RWPE1 (cell line): ENCODE measurements around the gene RASEF.

ENCODE experiments used
- CTCF ChIA-PET: fragments of 350-600 bp; sonication (Branson Sonifier 250); formaldehyde crosslinking; extraction: SDS; loops from one replicate; lab custom pipeline; 2021; lab: Yijun Ruan, JAX
- POLR2A ChIA-PET: fragments of 400-600 bp; formaldehyde crosslinking; extraction: SDS; loops from one replicate; lab custom pipeline; 2020; ENCODE audit warnings: antibody characterized with exemption; ENCODE audit not compliant: low non-redundant PET; lab: Yijun Ruan, JAX
- DNase-seq: peaks from one replicate; pipeline ENCODE4 v3.0.0; 2012; ENCODE audit warnings: low spot score
- H3K27ac ChIP-seq: fragments of 450-650 bp; 2 replicates; pipeline ENCODE4 v1.5.1; 2017
- TF ChIP-seq, protein P1 (sequence below): fragments of 450-650 bp; conservative IDR thresholded peaks from 2 replicates; pipeline ENCODE4 v1.5.1; 2017; ENCODE audit warnings: low read depth, mild to moderate bottlenecking

Gene RASEF

DNA sequence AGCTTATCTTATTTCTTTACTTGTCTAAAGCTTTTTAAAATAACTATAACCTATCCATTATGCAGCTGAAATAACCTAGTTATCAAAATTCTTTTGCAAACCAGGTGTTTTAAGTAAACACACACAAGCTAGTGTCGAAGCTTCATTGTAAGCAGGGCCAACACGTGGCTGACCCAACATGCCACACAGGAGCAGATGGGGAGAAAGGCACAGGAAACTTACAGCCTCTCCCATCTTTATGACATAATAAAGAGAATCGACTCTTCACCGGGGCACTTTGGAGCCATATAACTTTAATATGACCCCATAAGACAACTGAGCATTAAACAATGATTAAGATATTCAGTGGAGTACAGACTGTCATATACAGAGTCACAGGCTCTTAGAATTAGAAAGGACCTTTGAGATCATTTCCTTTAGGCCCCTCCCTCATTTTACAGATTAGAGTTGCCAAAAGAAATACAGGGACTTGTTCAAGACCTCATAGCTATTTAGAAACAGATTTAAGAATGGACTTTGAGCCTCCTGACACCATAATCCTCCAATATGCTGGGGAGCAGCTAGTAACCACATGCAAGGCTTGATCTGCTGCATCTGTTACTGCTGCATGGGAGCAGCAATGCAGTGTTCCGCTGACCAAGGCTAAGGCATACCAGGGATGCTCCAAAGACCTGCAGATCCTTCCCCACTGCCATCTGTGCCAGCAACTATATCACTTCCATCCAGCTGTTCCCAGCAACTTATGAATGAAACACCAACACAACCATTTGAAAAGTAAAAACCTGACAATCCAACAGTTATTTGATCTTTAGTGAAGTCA is 75.4 kb downstream of the RASEF start:
- no peak overlapping the region for H3K27ac ChIP-seq
- TF ChIP-seq, protein P1, sequence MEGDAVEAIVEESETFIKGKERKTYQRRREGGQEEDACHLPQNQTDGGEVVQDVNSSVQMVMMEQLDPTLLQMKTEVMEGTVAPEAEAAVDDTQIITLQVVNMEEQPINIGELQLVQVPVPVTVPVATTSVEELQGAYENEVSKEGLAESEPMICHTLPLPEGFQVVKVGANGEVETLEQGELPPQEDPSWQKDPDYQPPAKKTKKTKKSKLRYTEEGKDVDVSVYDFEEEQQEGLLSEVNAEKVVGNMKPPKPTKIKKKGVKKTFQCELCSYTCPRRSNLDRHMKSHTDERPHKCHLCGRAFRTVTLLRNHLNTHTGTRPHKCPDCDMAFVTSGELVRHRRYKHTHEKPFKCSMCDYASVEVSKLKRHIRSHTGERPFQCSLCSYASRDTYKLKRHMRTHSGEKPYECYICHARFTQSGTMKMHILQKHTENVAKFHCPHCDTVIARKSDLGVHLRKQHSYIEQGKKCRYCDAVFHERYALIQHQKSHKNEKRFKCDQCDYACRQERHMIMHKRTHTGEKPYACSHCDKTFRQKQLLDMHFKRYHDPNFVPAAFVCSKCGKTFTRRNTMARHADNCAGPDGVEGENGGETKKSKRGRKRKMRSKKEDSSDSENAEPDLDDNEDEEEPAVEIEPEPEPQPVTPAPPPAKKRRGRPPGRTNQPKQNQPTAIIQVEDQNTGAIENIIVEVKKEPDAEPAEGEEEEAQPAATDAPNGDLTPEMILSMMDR, result no peak
- CTCF ChIA-PET, result interaction anchor here (0.6 kb wide), 2 partner anchors 12 to 14 kb away, joined by 3 to 6 read pairs; no protein-coding TSS in a partner anchor
- POLR2A ChIA-PET, result no interaction called here
- DNase-seq, result no peak

DNA sequence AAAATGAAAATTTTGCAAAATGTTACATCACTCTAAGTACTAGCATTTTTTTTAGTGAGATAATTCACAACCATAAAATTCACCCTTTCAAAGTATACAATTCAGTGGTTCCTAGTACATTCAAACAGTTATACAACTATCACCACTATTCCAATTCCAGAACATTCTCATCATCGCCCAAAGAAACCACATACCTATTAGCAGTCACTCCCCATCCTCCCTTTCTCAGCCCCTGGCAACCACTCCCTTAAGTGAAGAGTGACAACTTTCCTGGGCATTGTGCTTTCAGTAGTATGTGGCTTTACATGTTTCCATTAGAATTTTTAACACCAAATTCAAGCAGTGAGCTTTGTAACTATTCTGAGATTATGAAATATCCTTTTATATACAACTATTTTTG is 81.4 kb downstream of the RASEF start:
- CTCF ChIA-PET, result interaction anchor here (0.5 kb wide), 1 partner anchor 164 kb away, joined by 3 read pairs; no protein-coding TSS in a partner anchor
- POLR2A ChIA-PET, result no interaction called here
- TF ChIP-seq, protein P1, result no peak
- DNase-seq, result no peak
- no peak overlapping the region for H3K27ac ChIP-seq

DNA sequence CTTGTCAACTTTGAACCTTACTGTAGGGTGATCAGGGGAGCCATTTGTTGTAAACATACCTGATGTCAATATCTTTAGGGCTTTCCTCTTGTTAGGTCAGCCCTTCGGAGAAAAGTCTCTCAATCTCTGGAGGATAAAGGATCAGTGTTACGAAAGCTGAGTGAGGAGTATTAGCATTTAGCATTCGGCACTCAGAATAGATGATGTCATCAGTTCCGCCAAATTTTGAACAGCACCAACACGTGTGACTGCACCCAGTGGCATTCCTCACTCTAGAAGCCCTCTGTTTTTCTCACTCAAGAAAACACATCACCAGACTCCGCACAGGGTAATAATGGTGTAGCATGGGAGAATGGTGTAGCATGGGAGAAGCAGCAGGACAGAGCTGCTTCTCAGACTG is 87.8 kb downstream of the RASEF start:
- DNase-seq, result no peak
- ChIA-PET POLR2A (no interaction called here), CTCF (interaction anchor here (0.6 to 0.8 kb wide), 2 partner anchors 12 to 181 kb away, joined by 3 read pairs; no protein-coding TSS in a partner anchor)
- TF ChIP-seq, protein P1, result no peak
- H3K27ac ChIP-seq, result no peak overlapping the region

DNA sequence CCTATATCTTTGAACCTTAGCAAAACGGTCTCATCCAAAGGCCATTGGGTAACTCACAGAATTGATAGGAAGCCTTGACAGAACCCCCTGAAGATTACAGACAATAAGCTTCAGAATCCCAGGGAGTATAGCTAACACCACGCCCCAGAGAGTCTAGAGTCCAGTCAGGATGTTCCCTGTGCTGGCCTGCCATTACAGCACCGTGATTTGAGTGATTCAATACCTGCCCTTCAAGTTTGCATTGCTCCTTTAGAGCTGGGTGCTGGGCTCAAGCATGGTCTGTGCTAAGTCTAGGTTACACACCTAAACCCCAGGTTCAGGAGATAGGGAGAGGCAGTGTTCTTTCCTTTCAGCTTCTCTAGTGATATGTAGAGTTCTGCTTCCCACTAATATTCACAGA is 90.5 kb downstream of the RASEF start:
- H3K27ac ChIP-seq, result no peak overlapping the region
- TF ChIP-seq, protein P1, result no peak
- ChIA-PET CTCF (interaction anchor here (1.0 kb wide), 1 partner anchor 56 kb away, joined by 4 read pairs; no protein-coding TSS in a partner anchor), POLR2A (interaction anchor here (0.6 kb wide), 1 partner anchor 36 kb away, joined by 3 read pairs; no protein-coding TSS in a partner anchor)
- no peak for DNase-seq

DNA sequence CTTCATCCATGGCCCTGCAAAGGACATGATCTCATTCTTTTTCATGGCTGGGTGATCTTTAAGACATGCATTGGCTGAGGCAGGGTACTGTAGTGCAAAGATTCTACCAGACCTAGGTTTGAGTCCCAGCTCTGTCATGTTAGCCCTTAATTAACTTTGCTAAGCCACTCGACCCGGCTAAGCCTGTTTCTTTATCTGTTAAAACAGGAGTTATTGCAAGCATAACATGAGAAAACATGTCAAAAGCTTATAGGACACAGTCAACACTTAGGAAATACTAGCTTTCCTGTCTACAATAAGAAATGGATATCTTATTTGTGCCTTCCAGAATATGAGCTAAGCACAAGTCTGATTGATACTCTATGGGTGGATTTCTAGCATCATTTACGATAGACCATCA is 92.6 kb downstream of the RASEF start:
- no peak for DNase-seq
- TF ChIP-seq, protein P1, result no peak
- CTCF ChIA-PET, result interaction anchor here (0.6 to 2.0 kb wide), 2 partner anchors 9 to 28 kb away, joined by 3 to 8 read pairs; no protein-coding TSS in a partner anchor
- POLR2A ChIA-PET, result no interaction called here
- H3K27ac ChIP-seq, result no peak overlapping the region

DNA sequence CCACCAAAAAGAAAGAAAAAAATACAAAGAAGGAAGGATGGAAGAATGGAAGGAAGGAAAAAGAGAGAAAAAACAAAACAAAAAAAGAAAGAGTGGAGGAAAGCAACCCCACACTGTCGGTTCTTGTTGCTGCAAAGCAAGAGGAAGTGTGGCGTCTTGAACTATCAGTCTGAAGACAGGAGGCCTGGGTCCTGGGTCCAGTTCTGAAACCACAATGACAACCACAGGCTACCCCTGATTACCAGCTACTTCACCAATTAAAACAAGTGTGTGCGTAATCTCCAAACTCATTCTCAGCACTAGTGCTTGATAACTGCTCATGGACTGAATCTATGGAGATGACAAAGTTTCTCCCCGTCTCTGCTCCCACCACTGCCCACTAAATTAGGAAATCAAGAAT is 93.7 kb downstream of the RASEF start:
- no peak overlapping the region for H3K27ac ChIP-seq
- TF ChIP-seq, protein P1, result no peak
- ChIA-PET POLR2A (no interaction called here), CTCF (interaction anchor here (0.7 to 2.0 kb wide), 2 partner anchors 8 to 16 kb away, joined by 3 to 8 read pairs; no protein-coding TSS in a partner anchor)
- DNase-seq, result no peak
